SU-DHL-6 (cell line): ENCODE results near the gene LHPP.

Experiments used
- EZH2phosphoT487 ChIP-seq: fragments of 200-600 bp; sonication (generic), shearing (Covaris generic); conservative IDR thresholded peaks from 2 replicates; pipeline ENCODE4 v1.6.1; 2018; ENCODE audit warnings: mild to moderate bottlenecking, antibody characterized with exemption, low read length, moderate library complexity, mixed read lengths
- TF ChIP-seq, protein P1 (sequence below): fragments of 200-600 bp; sonication (generic); IDR thresholded peaks from one replicate; pipeline ENCODE4 v1.5.1; 2017; ENCODE audit warnings: antibody characterized with exemption, mild to moderate bottlenecking, low read length, moderate library complexity; ENCODE audit not compliant: insufficient read depth, poor library complexity, severe bottlenecking

DNA sequence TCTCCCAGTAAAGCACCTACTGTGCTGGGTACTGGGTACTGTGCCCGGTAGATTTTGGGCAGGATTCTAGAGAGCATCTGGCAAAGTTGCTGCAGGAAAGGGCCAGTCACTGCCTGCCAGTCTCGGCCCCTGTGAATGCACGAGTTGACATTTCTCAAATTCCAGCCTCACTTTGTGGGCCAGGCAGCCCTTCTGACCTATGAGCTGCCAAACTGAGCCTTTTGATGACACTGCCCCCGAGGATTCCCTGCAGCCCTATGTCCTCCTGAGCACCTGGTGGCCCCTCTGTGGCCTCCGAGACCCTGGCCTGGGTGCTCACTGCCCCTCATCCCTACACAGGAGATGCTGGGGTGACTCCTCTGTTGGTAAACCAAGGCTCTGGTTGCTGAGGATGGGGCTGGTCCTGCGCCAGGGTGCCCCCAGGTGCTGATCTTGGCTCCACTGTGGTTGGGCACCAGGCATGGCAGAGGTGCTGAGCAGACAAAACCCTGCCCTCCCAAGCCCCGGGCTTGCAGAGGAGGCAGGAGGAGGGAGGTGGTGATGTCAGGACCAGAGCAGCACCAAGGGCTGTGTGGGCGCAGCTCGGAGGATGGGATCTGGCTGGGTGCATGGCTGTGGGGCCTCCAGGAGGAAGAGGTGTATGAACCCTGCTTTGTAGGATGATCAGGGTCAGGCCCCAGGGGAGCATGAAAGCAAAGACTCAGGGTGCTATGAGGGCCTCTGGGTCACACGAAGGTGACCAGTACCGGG is 16.2 kb downstream of the LHPP start:
- TF ChIP-seq, protein P1, sequence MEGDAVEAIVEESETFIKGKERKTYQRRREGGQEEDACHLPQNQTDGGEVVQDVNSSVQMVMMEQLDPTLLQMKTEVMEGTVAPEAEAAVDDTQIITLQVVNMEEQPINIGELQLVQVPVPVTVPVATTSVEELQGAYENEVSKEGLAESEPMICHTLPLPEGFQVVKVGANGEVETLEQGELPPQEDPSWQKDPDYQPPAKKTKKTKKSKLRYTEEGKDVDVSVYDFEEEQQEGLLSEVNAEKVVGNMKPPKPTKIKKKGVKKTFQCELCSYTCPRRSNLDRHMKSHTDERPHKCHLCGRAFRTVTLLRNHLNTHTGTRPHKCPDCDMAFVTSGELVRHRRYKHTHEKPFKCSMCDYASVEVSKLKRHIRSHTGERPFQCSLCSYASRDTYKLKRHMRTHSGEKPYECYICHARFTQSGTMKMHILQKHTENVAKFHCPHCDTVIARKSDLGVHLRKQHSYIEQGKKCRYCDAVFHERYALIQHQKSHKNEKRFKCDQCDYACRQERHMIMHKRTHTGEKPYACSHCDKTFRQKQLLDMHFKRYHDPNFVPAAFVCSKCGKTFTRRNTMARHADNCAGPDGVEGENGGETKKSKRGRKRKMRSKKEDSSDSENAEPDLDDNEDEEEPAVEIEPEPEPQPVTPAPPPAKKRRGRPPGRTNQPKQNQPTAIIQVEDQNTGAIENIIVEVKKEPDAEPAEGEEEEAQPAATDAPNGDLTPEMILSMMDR: no peak
- no peak for TF ChIP-seq EZH2phosphoT487
